A673 (cell line): ENCODE data around the gene CUX1. TPM values are rescaled to one million over a fixed set of nuclear protein-coding genes. Genes with fewer than 3 reads are reported as not detected.

Experiments used
- BruUV-seq: library from RNA; stranded (reverse); fragments of 400-500 nt; replicated peaks from 2 replicates; lab custom pipeline; 2021; lab: Mats Ljungman, UMichigan
- CTCF ChIA-PET: fragments of 300-600 bp; sonication (Branson Sonifier 250); formaldehyde crosslinking; loops from one replicate; lab custom pipeline; 2022; ENCODE audit warnings: antibody characterized with exemption; lab: Charles Lee
- POLR2A ChIA-PET: fragments of 300-600 bp; sonication (Branson Sonifier 250); formaldehyde crosslinking; loops from one replicate; lab custom pipeline; 2022; ENCODE audit warnings: antibody characterized with exemption; ENCODE audit not compliant: low non-redundant PET; lab: Charles Lee
- DNase-seq: peaks from one replicate; pipeline ENCODE4 v3.0.0-alpha.2; 2015; ENCODE audit warnings: low spot score
- H3K27ac ChIP-seq: fragments of 200-600 bp; sonication (generic); 2 replicates; pipeline ENCODE4 v1.5.1; 2016; ENCODE audit warnings: mixed run types, low read depth, mild to moderate bottlenecking, mixed read lengths, antibody characterized with exemption, low read length; ENCODE audit not compliant: poor library complexity, severe bottlenecking
- H3K27me3 ChIP-seq: fragments of 200-600 bp; sonication (generic); replicated peaks from 2 replicates; pipeline ENCODE4 v1.6.1; 2017; ENCODE audit warnings: mixed run types, low read depth, mild to moderate bottlenecking, mixed read lengths, antibody characterized with exemption, low read length; ENCODE audit not compliant: insufficient read depth, poor library complexity
- H3K36me3 ChIP-seq: fragments of 200-600 bp; sonication (generic); 2 replicates; pipeline ENCODE4 v1.6.1; 2016; ENCODE audit warnings: mixed run types, mild to moderate bottlenecking, mixed read lengths, antibody characterized with exemption, low read length; ENCODE audit not compliant: insufficient read depth, poor library complexity, severe bottlenecking
- H3K4me1 ChIP-seq: fragments of 200-600 bp; sonication (generic); 2 replicates; pipeline ENCODE4 v1.6.1; 2017; ENCODE audit warnings: mixed run types, mild to moderate bottlenecking, mixed read lengths, antibody characterized with exemption, low read length; ENCODE audit not compliant: insufficient read depth, poor library complexity, severe bottlenecking
- H3K4me3 ChIP-seq: fragments of 200-600 bp; sonication (generic); 2 replicates; pipeline ENCODE4 v1.5.1; 2016; ENCODE audit warnings: low read depth, mixed run types, mild to moderate bottlenecking, mixed read lengths, low read length; ENCODE audit not compliant: poor library complexity, severe bottlenecking
- H3K9me3 ChIP-seq: fragments of 200-600 bp; sonication (generic); 2 replicates; pipeline ENCODE4 v1.6.1; 2016; ENCODE audit warnings: mixed run types, low read depth, mild to moderate bottlenecking, mixed read lengths, antibody characterized with exemption, low read length; ENCODE audit not compliant: poor library complexity, severe bottlenecking
- CTCF ChIP-seq: fragments of 300-800, 200-600 bp; sonication (generic); conservative IDR thresholded peaks from 2 replicates; pipeline ENCODE4 v1.5.1; 2017; ENCODE audit warnings: low read depth, mild to moderate bottlenecking, antibody characterized with exemption, low read length, moderate library complexity, mixed read lengths
- EZH2 ChIP-seq: fragments of 200-600 bp; sonication (generic); IDR thresholded peaks from 2 replicates; pipeline ENCODE4 v1.6.1; 2017; ENCODE audit warnings: borderline replicate concordance, low read depth, mild to moderate bottlenecking, mixed read lengths, antibody characterized with exemption, low read length; ENCODE audit not compliant: poor library complexity, severe bottlenecking
- intact Hi-C: fragments of 100-400 bp; cut with micrococcal nuclease; formaldehyde crosslinking; loops from one replicate; pipeline ENCODE4 v1.10.0; 2022; ENCODE audit not compliant: unreplicated experiment
- total RNA-seq: library from RNA; stranded (reverse); gene quantifications from 2 replicates; pipeline ENCODE4 v1.2.3, GENCODE V29; 2021

Gene CUX1
- total RNA-seq, 1 experiment from 2014 or later = 49.4 TPM

GRCh38 chr7:101818287-101819071 lies 1.1 kb downstream of the CUX1 start:
- Histone ChIP-seq H3K4me3 (peak overlapping the region; percentile 72), H3K27ac (no peak overlapping the region), H3K36me3 (no peaks in the 10 kb centered on the region), H3K9me3 (no peaks in the 10 kb centered on the region), H3K4me1 (peaks cover 58% of the 10 kb centered on the region), H3K27me3 (no peaks in the 10 kb centered on the region)
- DNase-seq = no peak
- intact Hi-C loops = loop anchor here (5.0 to 10.0 kb wide), 3 partner anchors 214 to 419 kb away; no protein-coding TSS in a partner anchor
- ChIA-PET POLR2A (interaction anchor here (0.7 kb wide), 1 partner anchor 82 kb away, joined by 3 read pairs; no protein-coding TSS in a partner anchor), CTCF (no interaction called here)
- no TSS peak for BruUV-seq
- no peak for TF ChIP-seq CTCF
- TF ChIP-seq EZH2 = no peak

GRCh38 chr7:101819183-101819582 lies 1.8 kb downstream of the CUX1 start:
- ChIA-PET POLR2A (no interaction called here), CTCF (no interaction called here)
- Histone ChIP-seq H3K27ac (no peak overlapping the region), H3K9me3 (no peaks in the 10 kb centered on the region), H3K36me3 (no peaks in the 10 kb centered on the region), H3K4me3 (no peak overlapping the region), H3K27me3 (no peaks in the 10 kb centered on the region), H3K4me1 (peaks cover 60% of the 10 kb centered on the region)
- intact Hi-C loops = loop anchor here (5.0 to 10.0 kb wide), 3 partner anchors 214 to 418 kb away; no protein-coding TSS in a partner anchor
- DNase-seq = no peak
- no peak for TF ChIP-seq CTCF
- TF ChIP-seq EZH2 = no peak
- no TSS peak for BruUV-seq

GRCh38 chr7:101819913-101820522 lies 2.6 kb downstream of the CUX1 start:
- no peaks in the 10 kb centered on the region for H3K27me3 ChIP-seq
- no peaks in the 10 kb centered on the region for H3K36me3 ChIP-seq
- BruUV-seq = no TSS peak
- H3K27ac ChIP-seq = no peak overlapping the region
- H3K9me3 ChIP-seq = no peaks in the 10 kb centered on the region
- intact Hi-C loops = loop anchor here (5.0 to 10.0 kb wide), 3 partner anchors 215 to 417 kb away; no protein-coding TSS in a partner anchor
- POLR2A ChIA-PET = interaction anchor here (0.7 kb wide), 1 partner anchor 616 kb away, joined by 3 read pairs; no protein-coding TSS in a partner anchor
- peaks cover 54% of the 10 kb centered on the region for H3K4me1 ChIP-seq
- CTCF ChIA-PET = no interaction called here
- H3K4me3 ChIP-seq = no peak overlapping the region
- no peak for TF ChIP-seq CTCF
- no peak for TF ChIP-seq EZH2
- DNase-seq = no peak
